ENCODE results near the gene BHLHE40. TPM values are rescaled to one million over a fixed set of nuclear protein-coding genes. Genes with fewer than 3 reads are reported as not detected.

The BHLHE40 gene
- total and polyA plus RNA-seq, 10 of the 15 experiments (the other 5 are each of a cell fraction or from before 2014, with no cell fraction given): 25.2 to 106 (median 51.4) TPM

DNA sequence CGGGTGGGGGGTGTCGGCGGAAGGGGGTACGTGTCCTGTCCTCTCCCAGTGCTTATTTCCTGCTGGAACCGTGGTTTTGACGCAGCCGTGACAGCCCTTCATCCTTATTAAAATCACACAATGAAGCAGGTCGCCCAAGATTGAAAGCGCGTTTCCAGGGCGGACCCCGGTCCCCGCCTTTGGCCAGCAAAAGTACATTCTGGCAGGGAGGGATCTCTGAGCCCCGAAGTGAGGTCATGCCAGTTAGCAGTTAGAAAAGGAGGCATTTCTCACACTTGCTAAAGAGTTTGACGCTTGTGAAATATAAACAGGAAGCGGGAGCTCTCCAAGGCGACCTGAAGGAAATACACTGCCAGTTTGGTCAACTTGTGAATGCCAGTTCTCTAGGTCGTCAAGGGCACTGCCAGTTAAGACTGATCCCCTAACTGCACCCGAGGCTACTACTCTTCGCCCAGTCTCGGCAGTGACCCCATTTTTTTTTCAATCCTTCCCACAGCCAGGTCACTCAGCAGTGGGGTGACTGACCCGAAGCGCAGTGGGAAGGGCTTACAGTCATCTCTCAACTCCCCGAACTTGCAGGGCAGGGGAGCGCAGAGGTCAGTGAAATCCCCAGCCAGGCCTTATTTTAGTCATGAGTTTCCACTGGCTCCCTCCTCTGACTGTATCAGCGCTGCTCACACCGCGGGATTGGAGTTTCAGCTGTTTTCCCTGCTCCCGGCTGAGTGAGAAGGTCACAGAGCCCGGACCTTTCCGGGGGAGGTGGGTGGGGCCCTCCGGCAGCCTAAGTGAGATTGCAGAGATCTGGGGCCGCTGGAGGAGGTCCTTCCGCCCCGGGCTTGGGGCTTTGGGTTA is 2.0 kb upstream of the BHLHE40 start (continued):
- TF ChIP-seq, protein P1, sequence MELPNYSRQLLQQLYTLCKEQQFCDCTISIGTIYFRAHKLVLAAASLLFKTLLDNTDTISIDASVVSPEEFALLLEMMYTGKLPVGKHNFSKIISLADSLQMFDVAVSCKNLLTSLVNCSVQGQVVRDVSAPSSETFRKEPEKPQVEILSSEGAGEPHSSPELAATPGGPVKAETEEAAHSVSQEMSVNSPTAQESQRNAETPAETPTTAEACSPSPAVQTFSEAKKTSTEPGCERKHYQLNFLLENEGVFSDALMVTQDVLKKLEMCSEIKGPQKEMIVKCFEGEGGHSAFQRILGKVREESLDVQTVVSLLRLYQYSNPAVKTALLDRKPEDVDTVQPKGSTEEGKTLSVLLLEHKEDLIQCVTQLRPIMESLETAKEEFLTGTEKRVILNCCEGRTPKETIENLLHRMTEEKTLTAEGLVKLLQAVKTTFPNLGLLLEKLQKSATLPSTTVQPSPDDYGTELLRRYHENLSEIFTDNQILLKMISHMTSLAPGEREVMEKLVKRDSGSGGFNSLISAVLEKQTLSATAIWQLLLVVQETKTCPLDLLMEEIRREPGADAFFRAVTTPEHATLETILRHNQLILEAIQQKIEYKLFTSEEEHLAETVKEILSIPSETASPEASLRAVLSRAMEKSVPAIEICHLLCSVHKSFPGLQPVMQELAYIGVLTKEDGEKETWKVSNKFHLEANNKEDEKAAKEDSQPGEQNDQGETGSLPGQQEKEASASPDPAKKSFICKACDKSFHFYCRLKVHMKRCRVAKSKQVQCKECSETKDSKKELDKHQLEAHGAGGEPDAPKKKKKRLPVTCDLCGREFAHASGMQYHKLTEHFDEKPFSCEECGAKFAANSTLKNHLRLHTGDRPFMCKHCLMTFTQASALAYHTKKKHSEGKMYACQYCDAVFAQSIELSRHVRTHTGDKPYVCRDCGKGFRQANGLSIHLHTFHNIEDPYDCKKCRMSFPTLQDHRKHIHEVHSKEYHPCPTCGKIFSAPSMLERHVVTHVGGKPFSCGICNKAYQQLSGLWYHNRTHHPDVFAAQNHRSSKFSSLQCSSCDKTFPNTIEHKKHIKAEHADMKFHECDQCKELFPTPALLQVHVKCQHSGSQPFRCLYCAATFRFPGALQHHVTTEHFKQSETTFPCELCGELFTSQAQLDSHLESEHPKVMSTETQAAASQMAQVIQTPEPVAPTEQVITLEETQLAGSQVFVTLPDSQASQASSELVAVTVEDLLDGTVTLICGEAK (IDR thresholded peaks at IDR 0.05; ENCODE audit: borderline replicate concordance): peak; percentile 38; the same call in 1 of the 2 replicates
- TF ChIP-seq RELA (IDR thresholded peaks at IDR 0.05; ENCODE audit: borderline replicate concordance, partially characterized antibody) (peak; percentile 98), CEBPZ (IDR thresholded peaks at IDR 0.05; ENCODE audit: low read depth, low read length) (no peak), RFX5 (IDR thresholded peaks at IDR 0.05; ENCODE audit: low read depth, low read length) (peak; percentile 52), CHD1 (IDR thresholded peaks at IDR 0.05; ENCODE audit: low read depth, low read length) (no peak), STAT3 (IDR thresholded peaks at IDR 0.05; ENCODE audit: low read depth, low read length) (0 out of 2 replicates have a peak, but pooled peaks have one; percentile 46), CBX5 (IDR thresholded peaks at IDR 0.05; ENCODE audit: low read depth) (no peak), NFYB (IDR thresholded peaks at IDR 0.05; ENCODE audit: insufficient read depth, low read depth, low read length) (no peak), HDAC6 (IDR thresholded peaks at IDR 0.05; ENCODE audit: unreplicated experiment) (no peak), MXI1 (IDR thresholded peaks at IDR 0.05; ENCODE audit: low read depth, low read length) (peak; percentile 52), ZNF592 (IDR thresholded peaks at IDR 0.05) (peak; percentile 76), STAT1 (conservative IDR thresholded peaks at IDR 0.05) (no peak), IRF4 (IDR thresholded peaks at IDR 0.05; ENCODE audit: low read depth, low read length) (peak; percentile 97), JUND (IDR thresholded peaks at IDR 0.05; ENCODE audit: low read depth, low read length) (peak; percentile 89), POU2F2 (IDR thresholded peaks at IDR 0.05; ENCODE audit: borderline replicate concordance, low read depth, low read length) (peak; percentile 88)
- TF ChIP-seq, protein P2, sequence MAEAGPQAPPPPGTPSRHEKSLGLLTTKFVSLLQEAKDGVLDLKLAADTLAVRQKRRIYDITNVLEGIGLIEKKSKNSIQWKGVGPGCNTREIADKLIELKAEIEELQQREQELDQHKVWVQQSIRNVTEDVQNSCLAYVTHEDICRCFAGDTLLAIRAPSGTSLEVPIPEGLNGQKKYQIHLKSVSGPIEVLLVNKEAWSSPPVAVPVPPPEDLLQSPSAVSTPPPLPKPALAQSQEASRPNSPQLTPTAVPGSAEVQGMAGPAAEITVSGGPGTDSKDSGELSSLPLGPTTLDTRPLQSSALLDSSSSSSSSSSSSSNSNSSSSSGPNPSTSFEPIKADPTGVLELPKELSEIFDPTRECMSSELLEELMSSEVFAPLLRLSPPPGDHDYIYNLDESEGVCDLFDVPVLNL (IDR thresholded peaks at IDR 0.05; ENCODE audit: low read depth, low read length): no peak; the same call in 1 of the 2 replicates

Measured in GM12878 (cell line).